HepG2 (cell line): ENCODE results near the gene CEP104.

Experiments used
- ATF4 ChIP-seq, 2 experiments: fragments of 450-650 bp in 1 of 2; sonication (generic) in 1 of 2; formaldehyde crosslinking; IDR thresholded peaks; 2 replicates each; pipeline versions ENCODE4 v1.5.0 to v1.8.0; 2020 to 2022; ENCODE audit warnings: mild to moderate bottlenecking in 1 of 2, missing genetic modification reagents in 1 of 2
- CREM ChIP-seq, 2 experiments: sonication (generic) in 1 of 2; formaldehyde crosslinking in 1 of 2; IDR thresholded peaks; 2 replicates each; pipeline versions ENCODE4 v1.4.0 to v1.6.1; 2016 to 2020; ENCODE audit warnings: antibody characterized with exemption in 1 of 2, mild to moderate bottlenecking in 1 of 2, missing genetic modification reagents in 1 of 2
- CTCF ChIP-seq: sonication (generic); formaldehyde crosslinking; IDR thresholded peaks from 2 replicates; pipeline ENCODE4 v1.5.0; 2020; ENCODE audit warnings: mild to moderate bottlenecking, missing genetic modification reagents, moderate library complexity
- FUBP1 ChIP-seq: sonication (generic); formaldehyde crosslinking; IDR thresholded peaks from 2 replicates; pipeline ENCODE4 v1.5.1; 2020; ENCODE audit warnings: missing genetic modification reagents, mild to moderate bottlenecking, borderline replicate concordance
- KLF9 ChIP-seq: IDR thresholded peaks from 2 replicates; pipeline ENCODE4 v1.6.1; 2016; ENCODE audit warnings: low read depth
- NPAS2 ChIP-seq: sonication (generic); formaldehyde crosslinking; IDR thresholded peaks from 2 replicates; pipeline ENCODE4 v1.8.0; 2022; ENCODE audit warnings: mild to moderate bottlenecking, missing genetic modification reagents, borderline replicate concordance
- POLR2AphosphoS2 ChIP-seq: IDR thresholded peaks from 2 replicates; pipeline ENCODE4 v1.6.1; 2011; ENCODE audit warnings: low read depth, low read length, improper control_type of control experiment
- POLR2AphosphoS5 ChIP-seq: IDR thresholded peaks from 2 replicates; pipeline ENCODE4 v1.6.1; 2012; ENCODE audit warnings: low read depth, low read length
- TCF12 ChIP-seq, 2 experiments: fragments of 450-650 bp in 1 of 2; sonication (generic) in 1 of 2; formaldehyde crosslinking in 1 of 2; IDR thresholded peaks; 2 replicates each; pipeline versions ENCODE4 v1.6.1 to v1.8.0; 2017 to 2022; ENCODE audit warnings: antibody characterized with exemption in 1 of 2, mild to moderate bottlenecking in 1 of 2, missing genetic modification reagents in 1 of 2, moderate library complexity in 1 of 2
- USF2 ChIP-seq, 2 experiments: sonication (generic) in 1 of 2; formaldehyde crosslinking in 1 of 2; IDR thresholded peaks; 2 replicates each; pipeline versions ENCODE4 v1.5.1 to v1.6.1; 2011 to 2020; ENCODE audit warnings: borderline replicate concordance in 1 of 2, low read depth in 1 of 2, low read length in 1 of 2, mild to moderate bottlenecking in 1 of 2, missing genetic modification reagents in 1 of 2, moderate library complexity in 1 of 2
- YY1 ChIP-seq: IDR thresholded peaks from 2 replicates; pipeline ENCODE4 v1.6.1; 2011; ENCODE audit warnings: low read length, low read depth, moderate library complexity, mild to moderate bottlenecking; ENCODE audit not compliant: insufficient read depth, insufficient replicate concordance
- ZBTB40 ChIP-seq, 2 experiments: fragments of 450-650 bp in 1 of 2; sonication (generic) in 1 of 2; formaldehyde crosslinking in 1 of 2; IDR thresholded peaks; 2 replicates each; pipeline versions ENCODE4 v1.6.1 to v1.8.0; 2016 to 2022; ENCODE audit warnings: antibody characterized with exemption in 1 of 2, mild to moderate bottlenecking in 1 of 2, missing genetic modification reagents in 1 of 2

- TF ChIP-seq YY1 (no peak), POLR2AphosphoS5 (no peak), KLF9 (CRISPR knock-in tag) (no peak), USF2 (IDR thresholded peaks at IDR 0.05; ENCODE audit: low read depth, low read length) (no peak), USF2 (CRISPR knock-in tag; IDR thresholded peaks at IDR 0.05; ENCODE audit: borderline replicate concordance) (no peak), ATF4 (CRISPR knock-in tag; IDR thresholded peaks at IDR 0.05) (no peak), CTCF (no peak), NPAS2 (no peak), TCF12 (IDR thresholded peaks at IDR 0.05) (no peak), TCF12 (CRISPR knock-in tag; IDR thresholded peaks at IDR 0.05) (no peak), FUBP1 (CRISPR knock-in tag) (no peak), CREM (IDR thresholded peaks at IDR 0.05) (no peak), CREM (CRISPR knock-in tag; IDR thresholded peaks at IDR 0.05) (no peak), ZBTB40 (IDR thresholded peaks at IDR 0.05) (no peak), ZBTB40 (CRISPR knock-in tag; IDR thresholded peaks at IDR 0.05) (no peak), POLR2AphosphoS2 (no peak)
Measured at GRCh38 chr1:3803905-3804626, 52.9 kb downstream of the CEP104 start.
